ENCODE measurements around the gene SERPINB3. TPM values are rescaled to one million over a fixed set of nuclear protein-coding genes. Genes with fewer than 3 reads are reported as not detected.

Gene SERPINB3
- total and polyA plus RNA-seq, 2 of the 8 experiments (the other 6 are each of a cell fraction or from before 2014, with no cell fraction given) = 0.17 to 0.18 TPM

GRCh38 chr18:63619661-63620060 is 42.0 kb downstream of the SERPINB3 start:
- Histone ChIP-seq H3K27me3 (replicated peaks in 1 of 4; ENCODE audit: control insufficient read depth in 3 of 4, extremely low read depth in 1 of 4, insufficient read depth in 3 of 4, low read length in 3 of 4) (no peaks in the 10 kb centered on the region), H2AFZ (ENCODE audit: low read length) (peak overlapping the region; percentile 53), H4K8ac (ENCODE audit: extremely low read depth, insufficient read depth, low read length) (no peak overlapping the region), H3K4me1 (replicated peaks in 1 of 4; ENCODE audit: control insufficient read depth in 3 of 4, insufficient read depth in 4 of 4, low read length in 3 of 4) (peaks cover 0 to 4% (median under 1%) of the 10 kb centered on the region in 4 experiments; a peak in 2 of 7 replicates), H3K14ac (ENCODE audit: insufficient read length) (no peak overlapping the region), H3K18ac (ENCODE audit: extremely low read depth, low read length) (no peak overlapping the region), H3K4me3 (ENCODE audit: extremely low read depth in 1 of 4, insufficient read depth in 2 of 4, low read depth in 3 of 4, low read length in 4 of 4) (no peak overlapping the region), H3K4me2 (ENCODE audit: insufficient read depth in 1 of 2, low read depth in 2 of 2, low read length in 2 of 2) (no peak overlapping the region), H2BK15ac (ENCODE audit: low read length) (no peak overlapping the region), H4K20me1 (replicated peaks in 1 of 2; ENCODE audit: control insufficient read depth in 1 of 2, insufficient read depth in 2 of 2, low read length in 2 of 2) (no peaks in the 10 kb centered on the region), H3K79me2 (ENCODE audit: control insufficient read depth in 1 of 2, insufficient read depth in 2 of 2, low read length in 2 of 2) (no peaks in the 10 kb centered on the region), H2AK5ac (ENCODE audit: low read depth, low read length) (no peak overlapping the region), H3K56ac (replicated peaks; ENCODE audit: insufficient read length, low read depth, low read length) (no peak overlapping the region), H3K23me2 (ENCODE audit: low read depth, low read length) (no peaks in the 10 kb centered on the region), H3K23ac (ENCODE audit: insufficient read length) (no peak overlapping the region), H3K9ac (replicated peaks in 1 of 4; ENCODE audit: extremely low read depth in 1 of 4, low read depth in 3 of 4, low read length in 3 of 4) (no peak overlapping the region), H3K36me3 (ENCODE audit: control insufficient read depth in 2 of 4, insufficient read depth in 4 of 4, low read length in 3 of 4) (no peaks in the 10 kb centered on the region), H3K27ac (ENCODE audit: low read depth, low read length) (no peak overlapping the region), H3K79me1 (ENCODE audit: low read depth, low read length) (no peaks in the 10 kb centered on the region), H2BK5ac (ENCODE audit: low read depth, low read length) (no peak overlapping the region), H3K9me3 (ENCODE audit: insufficient read depth in 2 of 2, low read depth in 1 of 2, low read length in 1 of 2) (peaks cover 8 to 11% of the 10 kb centered on the region in 2 experiments), H3K4ac (replicated peaks; ENCODE audit: insufficient read length, low read depth, low read length) (no peak overlapping the region), H4K91ac (replicated peaks; ENCODE audit: insufficient read length, low read length) (no peak overlapping the region), H2BK20ac (ENCODE audit: low read length) (no peak overlapping the region), H2BK12ac (ENCODE audit: low read depth, low read length) (no peak overlapping the region), H4K5ac (ENCODE audit: insufficient read length, low read depth, low read length) (no peak overlapping the region), H2BK120ac (replicated peaks; ENCODE audit: low read depth, low read length) (no peak overlapping the region)
- DNase-seq (ENCODE audit: low read depth in 1 of 2, low spot score in 2 of 2) (no peak), FAIRE-seq (no peak)
- 95% methylated on average over 3 of the region's 3 CpGs; no CpG with 5 or more reads in 1 of the 2 experiments for WGBS, 2 experiments (ENCODE audit: extremely low coverage in 1 of 2, insufficient coverage in 1 of 2, insufficient read length in 1 of 2, insufficient replicate concordance in 2 of 2, low coverage in 1 of 2, low lambda C conversion rate in 2 of 2, missing lambda C conversion rate in 1 of 2)
- POLR2A ChIA-PET (ENCODE audit: partially characterized antibody) = no interaction called here
- CTCF ChIA-PET (ENCODE audit: partially characterized antibody) = interaction anchor here (0.9 to 1.6 kb wide), 2 partner anchors 37 to 317 kb away, joined by 4 to 6 read pairs; no protein-coding TSS in a partner anchor
- TF ChIP-seq CHD1 (IDR thresholded peaks at IDR 0.05; ENCODE audit: low read depth, low read length) (no peak), BRCA1 (IDR thresholded peaks at IDR 0.05; ENCODE audit: low read depth, low read length) (no peak), CREB1 (IDR thresholded peaks at IDR 0.05) (no peak), SIX5 (IDR thresholded peaks at IDR 0.05; ENCODE audit: low read depth, low read length) (no peak), POLR2AphosphoS5 (IDR thresholded peaks at IDR 0.05; ENCODE audit: low read depth, low read length) (no peak)
